Mesangial cell (primary cell): ENCODE results near the gene OR2M3. TPM values are rescaled to one million over a fixed set of nuclear protein-coding genes. Genes with fewer than 3 reads are reported as not detected.

Experiments
- total RNA-seq: library from RNA; depleted of rRNA; stranded (reverse); fragments of >200 nt; gene quantifications from 2 replicates; pipeline ENCODE4 v1.2.3, GENCODE V29; 2015

OR2M3 gene, protein sequence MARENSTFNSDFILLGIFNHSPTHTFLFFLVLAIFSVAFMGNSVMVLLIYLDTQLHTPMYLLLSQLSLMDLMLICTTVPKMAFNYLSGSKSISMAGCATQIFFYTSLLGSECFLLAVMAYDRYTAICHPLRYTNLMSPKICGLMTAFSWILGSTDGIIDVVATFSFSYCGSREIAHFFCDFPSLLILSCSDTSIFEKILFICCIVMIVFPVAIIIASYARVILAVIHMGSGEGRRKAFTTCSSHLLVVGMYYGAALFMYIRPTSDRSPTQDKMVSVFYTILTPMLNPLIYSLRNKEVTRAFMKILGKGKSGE
- total RNA-seq, result not detected in 2 replicates

DNA sequence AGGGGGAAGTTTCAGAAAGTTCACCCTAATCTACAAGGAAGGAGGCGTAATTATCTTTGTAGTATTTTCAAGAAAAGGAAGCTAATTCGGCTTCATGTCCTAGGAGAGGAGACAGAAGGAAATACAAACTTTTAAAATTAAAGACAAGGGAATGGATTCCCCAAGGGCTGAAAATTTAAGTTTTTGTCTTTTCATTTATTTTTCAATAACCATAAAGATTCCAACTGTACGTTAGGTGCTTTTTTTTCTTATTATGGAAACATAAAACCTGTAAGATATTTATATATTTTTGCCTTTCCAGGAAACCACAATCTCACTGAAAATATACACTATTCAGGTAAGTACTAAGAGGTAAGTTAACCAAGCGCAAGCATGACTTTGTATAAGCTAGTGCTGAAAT, at the start of gene OR2M3:
TSS of gene OR2M3 (plus strand) at position 301 of the 400 bp plus-strand sequence. CDS start 5,803 bp downstream, outside the sequence.

DNA sequence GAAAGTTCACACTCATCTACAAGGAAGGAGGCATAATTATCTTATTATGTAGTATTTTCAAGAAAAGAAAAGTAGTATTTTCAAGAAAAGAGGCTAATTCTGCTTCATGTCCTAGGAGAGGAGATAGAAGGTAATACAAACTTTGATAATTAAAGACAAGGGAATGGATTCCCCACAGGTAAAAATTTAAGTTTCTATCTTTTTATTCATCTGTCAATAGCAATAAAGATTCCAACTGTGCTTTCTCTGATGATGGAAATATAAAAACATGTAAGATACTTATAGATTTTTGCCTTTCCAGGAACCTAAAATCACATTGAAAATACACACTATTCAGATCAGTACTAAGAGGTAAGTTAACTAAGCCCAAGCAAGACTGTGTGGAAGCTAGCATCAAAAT, 22.5 kb upstream of the OR2M3 start, which contains the start of gene OR2M2:
TSS of gene OR2M2 (plus strand) at position 301 of the 400 bp plus-strand sequence. CDS start 5,165 bp downstream, outside the sequence.

GRCh38 chr1:248231117-248231516, 34.1 kb downstream of the OR2M3 start, which contains the start of gene OR2M4:
TSS of gene OR2M4 (plus strand) at chr1:248231417. CDS start at chr1:248238929, 7,512 bp downstream.

Other genes with a start within 250 kb of the OR2M3 start
- not detected in 2 replicates for gene OR2L8, start 248.4 kb upstream of the OR2M3 start, total RNA-seq
- gene OR2AK2, start 232.0 kb upstream of the OR2M3 start, total RNA-seq, result not detected in 2 replicates
- gene OR2L5, start 183.6 kb upstream of the OR2M3 start, total RNA-seq, result not detected in 2 replicates
- not detected in 2 replicates for gene OR2L2, start 167.2 kb upstream of the OR2M3 start, total RNA-seq
- gene OR2L3, start 150.4 kb upstream of the OR2M3 start, total RNA-seq, result not detected in 2 replicates
- gene OR2L13, start 102.1 kb upstream of the OR2M3 start, total RNA-seq, result not detected in 2 replicates
- gene OR2M5, start 52.1 kb upstream of the OR2M3 start, total RNA-seq, result not detected in 2 replicates
- gene OR2M2, start 22.4 kb upstream of the OR2M3 start, total RNA-seq, result not detected in 2 replicates
- gene OR2M4, start 34.2 kb downstream of the OR2M3 start, total RNA-seq, result not detected in 2 replicates
- 0.13 and 0.33 TPM in 2 replicates for gene OR2T33, start 80.7 kb downstream of the OR2M3 start, total RNA-seq
- gene OR2T12, start 106.2 kb downstream of the OR2M3 start, total RNA-seq, result not detected in 2 replicates
- not detected in 2 replicates for gene OR2M7, start 127.3 kb downstream of the OR2M3 start, total RNA-seq
- gene OR14C36, start 151.5 kb downstream of the OR2M3 start, total RNA-seq, result not detected in 2 replicates
- gene OR2T4, start 164.4 kb downstream of the OR2M3 start, total RNA-seq, result not detected in 2 replicates
- not detected in 2 replicates for gene OR2T6, start 178.5 kb downstream of the OR2M3 start, total RNA-seq
- not detected in 2 replicates for gene OR2T1, start 205.8 kb downstream of the OR2M3 start, total RNA-seq
- gene OR2T2, start 248.4 kb downstream of the OR2M3 start, total RNA-seq, result not detected in 2 replicates